ENCODE measurements around the gene CPT1B. TPM values are rescaled to one million over a fixed set of nuclear protein-coding genes. Genes with fewer than 3 reads are reported as not detected.

Gene CPT1B
- total RNA-seq, 1 donor: 3.9 TPM

GRCh38 chr22:50562523-50563412, 15.5 kb downstream of the CPT1B start, which contains the start of gene SYCE3:
SYCE3 (minus strand) TSS chr22:50562919; CDS start chr22:50556405, 6,514 bp downstream.
- TF ChIP-seq CTCF (IDR thresholded peaks at IDR 0.05; ENCODE audit: insufficient read depth, low read depth, low read length): peak; percentile 86
- peak within 1 kb of the TSS; percentile 71 for H3K4me3 ChIP-seq (ENCODE audit: low read depth, low read length)
- peak; percentile 89 for DNase-seq (ENCODE audit: low read depth)

- H3K4me3 ChIP-seq (ENCODE audit: low read depth, low read length): no peak overlapping the region
- TF ChIP-seq CTCF (IDR thresholded peaks at IDR 0.05; ENCODE audit: insufficient read depth, low read depth, low read length): no peak
- no peak for DNase-seq (ENCODE audit: low read depth)
Measured at GRCh38 chr22:50561401-50562358, 16.5 kb downstream of the CPT1B start.

GRCh38 chr22:50560034-50560433, 18.2 kb downstream of the CPT1B start:
- DNase-seq (ENCODE audit: low read depth): no peak
- H3K4me3 ChIP-seq (ENCODE audit: low read depth, low read length): no peak overlapping the region

GRCh38 chr22:50556703-50557102, 21.5 kb downstream of the CPT1B start:
- DNase-seq (ENCODE audit: low read depth): no peak
- H3K4me3 ChIP-seq (ENCODE audit: low read depth, low read length): no peak overlapping the region
- TF ChIP-seq CTCF (IDR thresholded peaks at IDR 0.05; ENCODE audit: insufficient read depth, low read depth, low read length): no peak

More at GRCh38 chr22:50560034-50560433, 18.2 kb downstream of the CPT1B start:
- no peak for TF ChIP-seq CTCF (IDR thresholded peaks at IDR 0.05; ENCODE audit: insufficient read depth, low read depth, low read length)

- no peak overlapping the region for H3K4me3 ChIP-seq (ENCODE audit: low read depth, low read length)
- no peak for TF ChIP-seq CTCF (IDR thresholded peaks at IDR 0.05; ENCODE audit: insufficient read depth, low read depth, low read length)
- no peak for DNase-seq (ENCODE audit: low read depth)
Measured at GRCh38 chr22:50553310-50553709, 24.9 kb downstream of the CPT1B start.

GRCh38 chr22:50551160-50551752, 27.0 kb downstream of the CPT1B start:
- TF ChIP-seq CTCF (IDR thresholded peaks at IDR 0.05; ENCODE audit: insufficient read depth, low read depth, low read length): no peak
- DNase-seq (ENCODE audit: low read depth): peak; percentile 38
- no peak overlapping the region for H3K4me3 ChIP-seq (ENCODE audit: low read depth, low read length)

Measured in fibroblast of villous mesenchyme (primary cell).